Sigmoid colon (tissue), 4 donors: ENCODE results near the gene ATP5F1C.

ENCODE experiments used
- CTCF ChIP-seq, 4 experiments: fragments of 450-650 bp in 3 of 4; fragments of 200-600 bp in 1 of 4; IDR thresholded peaks; one replicate each; pipeline ENCODE4 v1.5.1; 2016 to 2019; ENCODE audit warnings: antibody characterized with exemption in 4 of 4, mild to moderate bottlenecking in 3 of 4, moderate library complexity in 2 of 4
- EP300 ChIP-seq, 4 donors: sonication (generic); formaldehyde crosslinking; IDR thresholded peaks; one replicate each; pipeline ENCODE4 v1.6.1; 2017; ENCODE audit warnings: antibody characterized with exemption in 4 of 4
- POLR2A ChIP-seq, 2 donors: fragments of 450-650 bp; IDR thresholded peaks; one replicate each; pipeline ENCODE4 v1.6.1; 2016; ENCODE audit warnings: antibody characterized with exemption in 2 of 2, mild to moderate bottlenecking in 2 of 2, moderate library complexity in 2 of 2
- POLR2AphosphoS5 ChIP-seq, 4 donors: sonication (generic); formaldehyde crosslinking; IDR thresholded peaks; one replicate each; pipeline ENCODE4 v1.6.1; 2017; ENCODE audit warnings: antibody characterized with exemption in 4 of 4

GRCh38 chr10:7744307-7744706 is 43.7 kb upstream of the ATP5F1C start:
- TF ChIP-seq EP300 (IDR thresholded peaks at IDR 0.05) = no peak
- no peak for TF ChIP-seq CTCF (IDR thresholded peaks at IDR 0.05)
- TF ChIP-seq POLR2A (IDR thresholded peaks at IDR 0.05) = no peak
- TF ChIP-seq POLR2AphosphoS5 (IDR thresholded peaks at IDR 0.05) = no peak
